ENCODE measurements around the gene ARL2. TPM values are rescaled to one million over a fixed set of nuclear protein-coding genes. Genes with fewer than 3 reads are reported as not detected.
"Not testable (repeated sequence)": the region's sequence is repeated elsewhere in the genome, so short reads cannot be mapped to it uniquely, and the experiment has no call there.

Gene ARL2
- total RNA-seq, 1 experiment from 2014 or later: 203 TPM

DNA sequence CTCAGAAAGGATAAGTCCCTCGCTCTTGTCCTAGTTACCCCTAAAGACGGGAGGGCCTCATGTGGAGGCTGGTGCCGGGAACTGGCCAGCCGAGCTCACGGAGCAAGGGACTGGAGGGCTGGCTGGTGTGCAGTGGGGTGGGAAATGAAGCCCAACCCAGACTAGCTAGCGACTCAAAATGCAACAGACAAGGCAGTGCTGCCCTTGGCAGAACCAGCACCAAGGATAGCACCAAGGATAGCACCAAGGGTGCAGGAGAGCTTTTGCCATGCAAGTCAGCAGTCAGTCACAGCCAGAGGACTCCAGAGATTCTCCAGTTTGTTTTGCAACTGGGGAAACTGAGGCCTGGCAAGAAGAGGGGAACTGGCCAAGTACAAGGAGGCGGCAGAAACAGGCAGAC lies 10.7 kb upstream of the ARL2 start:
- no peak overlapping the region for H2AFZ ChIP-seq (ENCODE audit: low read length)
- 0 out of 7 replicates have a peak overlapping the region, but pooled peaks of 1 of the 3 experiments have one; percentile 40 for H3K27ac Mint-ChIP-seq
- H3K23me2 ChIP-seq (ENCODE audit: insufficient read length, low read depth, low read length, poor library complexity, severe bottlenecking): no peaks in the 10 kb centered on the region
- no peaks in the 10 kb centered on the region for H3K79me1 ChIP-seq (ENCODE audit: insufficient read depth, low read depth, low read length, poor library complexity, severe bottlenecking)
- no peak overlapping the region for H3K56ac ChIP-seq (ENCODE audit: insufficient read length, low read depth, low read length)
- H2BK20ac ChIP-seq (ENCODE audit: low read depth, low read length, poor library complexity, severe bottlenecking): no peak overlapping the region
- no peaks in the 10 kb centered on the region for H3K27me3 ChIP-seq (ENCODE audit: insufficient read depth, low read length)
- TF ChIP-seq, protein P1, sequence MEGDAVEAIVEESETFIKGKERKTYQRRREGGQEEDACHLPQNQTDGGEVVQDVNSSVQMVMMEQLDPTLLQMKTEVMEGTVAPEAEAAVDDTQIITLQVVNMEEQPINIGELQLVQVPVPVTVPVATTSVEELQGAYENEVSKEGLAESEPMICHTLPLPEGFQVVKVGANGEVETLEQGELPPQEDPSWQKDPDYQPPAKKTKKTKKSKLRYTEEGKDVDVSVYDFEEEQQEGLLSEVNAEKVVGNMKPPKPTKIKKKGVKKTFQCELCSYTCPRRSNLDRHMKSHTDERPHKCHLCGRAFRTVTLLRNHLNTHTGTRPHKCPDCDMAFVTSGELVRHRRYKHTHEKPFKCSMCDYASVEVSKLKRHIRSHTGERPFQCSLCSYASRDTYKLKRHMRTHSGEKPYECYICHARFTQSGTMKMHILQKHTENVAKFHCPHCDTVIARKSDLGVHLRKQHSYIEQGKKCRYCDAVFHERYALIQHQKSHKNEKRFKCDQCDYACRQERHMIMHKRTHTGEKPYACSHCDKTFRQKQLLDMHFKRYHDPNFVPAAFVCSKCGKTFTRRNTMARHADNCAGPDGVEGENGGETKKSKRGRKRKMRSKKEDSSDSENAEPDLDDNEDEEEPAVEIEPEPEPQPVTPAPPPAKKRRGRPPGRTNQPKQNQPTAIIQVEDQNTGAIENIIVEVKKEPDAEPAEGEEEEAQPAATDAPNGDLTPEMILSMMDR (conservative IDR thresholded peaks at IDR 0.05): no peak
- H3K18ac ChIP-seq (ENCODE audit: insufficient read length, low read depth, low read length): no peak overlapping the region
- no peaks in the 10 kb centered on the region for H3K79me2 ChIP-seq (ENCODE audit: insufficient read depth, low read length)
- H3K23ac ChIP-seq (ENCODE audit: insufficient read length, low read depth, low read length): no peak overlapping the region
- peaks cover 3 to 4% of the 10 kb centered on the region in 2 experiments for H3K4me1 Mint-ChIP-seq
- H3K36me3 Mint-ChIP-seq (ENCODE audit: insufficient read depth in 1 of 3, low read depth in 3 of 3): no peaks in the 10 kb centered on the region
- no peak overlapping the region for H4K91ac ChIP-seq (ENCODE audit: insufficient read length, low read depth, low read length)
- no peaks in the 10 kb centered on the region for H3K4me1 ChIP-seq (ENCODE audit: insufficient read depth, low read length)
- no peak overlapping the region for H2BK5ac ChIP-seq (ENCODE audit: insufficient read length, low read length)
- no peak overlapping the region for H2BK120ac ChIP-seq (ENCODE audit: low read depth, low read length, poor library complexity, severe bottlenecking)
- H3K9ac ChIP-seq (ENCODE audit: extremely low read depth, insufficient read length, low read length): no peak overlapping the region
- no peaks in the 10 kb centered on the region for H4K20me1 ChIP-seq (ENCODE audit: control insufficient read depth, insufficient read depth, insufficient read length)
- peaks cover 1% of the 10 kb centered on the region; the same call in 1 of the 2 replicates for H3K27me3 Mint-ChIP-seq (ENCODE audit: low read depth)
- no peaks in the 10 kb centered on the region for H3K9me3 Mint-ChIP-seq
- no peak overlapping the region for H3T11ph ChIP-seq (ENCODE audit: low read length)
- no peak overlapping the region for H3K14ac ChIP-seq (ENCODE audit: insufficient read depth, low read length)
- H4K5ac ChIP-seq (ENCODE audit: insufficient read length, low read depth, low read length): no peak overlapping the region
- H3K27ac ChIP-seq (ENCODE audit: insufficient read length, low read depth, low read length): no peak overlapping the region
- H3K4me2 ChIP-seq (ENCODE audit: insufficient read depth, insufficient read length, low read length): no peak overlapping the region
- DNase-seq: peak; percentile 44
- H2BK12ac ChIP-seq (ENCODE audit: insufficient read length, low read depth, low read length): no peak overlapping the region
- no CpG with 5 or more reads among the region's 7 CpGs for WGBS (ENCODE audit: extremely low coverage, insufficient read length, low lambda C conversion rate)
- no peaks in the 10 kb centered on the region for H3K9me3 ChIP-seq (ENCODE audit: control insufficient read depth, low read depth, low read length)
- H2BK15ac ChIP-seq (ENCODE audit: low read depth, low read length): no peak overlapping the region
- no peak overlapping the region for H3K4ac ChIP-seq (ENCODE audit: low read depth, low read length)
- H3K4me3 Mint-ChIP-seq: no peak overlapping the region
- H2AK5ac ChIP-seq (ENCODE audit: insufficient read length, low read length): no peak overlapping the region
- H4K8ac ChIP-seq (replicated peaks; ENCODE audit: insufficient read length, low read depth, low read length): no peak overlapping the region

DNA sequence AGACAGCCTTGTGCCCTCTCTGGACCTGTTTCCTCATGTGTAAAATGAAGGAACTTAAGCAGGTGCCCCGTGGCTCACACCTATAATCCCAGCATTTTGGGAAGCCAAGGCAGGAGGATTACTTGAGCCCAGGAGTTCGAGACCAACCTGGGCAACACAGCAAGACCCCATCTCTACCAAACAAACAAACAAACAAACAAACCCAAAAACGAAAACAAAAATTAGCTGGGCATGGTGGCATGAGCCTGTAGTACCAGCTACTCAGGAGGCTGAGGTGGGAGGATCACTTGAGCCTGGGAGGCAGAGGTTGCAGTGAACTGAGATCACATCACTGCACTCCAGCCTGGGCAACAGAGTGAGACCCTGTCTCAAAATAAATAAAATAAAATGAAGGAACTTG lies 10.0 kb upstream of the ARL2 start:
- H3K56ac ChIP-seq (ENCODE audit: insufficient read length, low read depth, low read length); H3K14ac ChIP-seq (ENCODE audit: insufficient read depth, low read length); H2BK12ac ChIP-seq (ENCODE audit: insufficient read length, low read depth, low read length); H3K23me2 ChIP-seq (ENCODE audit: insufficient read length, low read depth, low read length, poor library complexity, severe bottlenecking); H3K27me3 Mint-ChIP-seq (ENCODE audit: low read depth); H4K91ac ChIP-seq (ENCODE audit: insufficient read length, low read depth, low read length); H3K79me1 ChIP-seq (ENCODE audit: insufficient read depth, low read depth, low read length, poor library complexity, severe bottlenecking); H4K5ac ChIP-seq (ENCODE audit: insufficient read length, low read depth, low read length); DNase-seq; H3K23ac ChIP-seq (ENCODE audit: insufficient read length, low read depth, low read length); H3K9ac ChIP-seq (ENCODE audit: extremely low read depth, insufficient read length, low read length); H2BK120ac ChIP-seq (ENCODE audit: low read depth, low read length, poor library complexity, severe bottlenecking); H3K4ac ChIP-seq (ENCODE audit: low read depth, low read length); H2AFZ ChIP-seq (ENCODE audit: low read length); H3K9me3 ChIP-seq (ENCODE audit: control insufficient read depth, low read depth, low read length); H2AK5ac ChIP-seq (ENCODE audit: insufficient read length, low read length); H3K4me3 Mint-ChIP-seq; H3K18ac ChIP-seq (ENCODE audit: insufficient read length, low read depth, low read length); H3T11ph ChIP-seq (ENCODE audit: low read length); H3K27me3 ChIP-seq (ENCODE audit: insufficient read depth, low read length); H2BK5ac ChIP-seq (ENCODE audit: insufficient read length, low read length); H3K79me2 ChIP-seq (ENCODE audit: insufficient read depth, low read length); H3K36me3 Mint-ChIP-seq (ENCODE audit: insufficient read depth in 1 of 3, low read depth in 3 of 3); H3K4me1 ChIP-seq (ENCODE audit: insufficient read depth, low read length); H3K27ac ChIP-seq (ENCODE audit: insufficient read length, low read depth, low read length); H3K27ac Mint-ChIP-seq; H2BK15ac ChIP-seq (ENCODE audit: low read depth, low read length); H3K9me3 Mint-ChIP-seq; H4K20me1 ChIP-seq (ENCODE audit: control insufficient read depth, insufficient read depth, insufficient read length); H3K4me2 ChIP-seq (ENCODE audit: insufficient read depth, insufficient read length, low read length); H2BK20ac ChIP-seq (ENCODE audit: low read depth, low read length, poor library complexity, severe bottlenecking); H4K8ac ChIP-seq (replicated peaks; ENCODE audit: insufficient read length, low read depth, low read length); H3K4me1 Mint-ChIP-seq: not testable (repeated sequence)
- no CpG with 5 or more reads among the region's 3 CpGs for WGBS (ENCODE audit: extremely low coverage, insufficient read length, low lambda C conversion rate)
